Panc1 (cell line): ENCODE measurements around the gene PPP1R1B.

Experiments
- POLR2AphosphoS5 ChIP-seq: IDR thresholded peaks from 2 replicates; pipeline ENCODE4 v1.6.1; 2012; ENCODE audit warnings: mild to moderate bottlenecking, low read depth, low read length, moderate library complexity
- SIN3A ChIP-seq: IDR thresholded peaks from 2 replicates; pipeline ENCODE4 v1.6.1; 2012; ENCODE audit warnings: low read depth, mild to moderate bottlenecking, low read length, moderate library complexity, borderline replicate concordance; ENCODE audit not compliant: insufficient read depth
- TCF7L2 ChIP-seq: IDR thresholded peaks from 2 replicates; pipeline ENCODE4 v1.6.1; 2011; ENCODE audit warnings: mild to moderate bottlenecking, low read depth, low read length, inconsistent platforms
- TF ChIP-seq, protein P1 (sequence below): fragments of 450-650 bp; IDR thresholded peaks from 2 replicates; pipeline ENCODE4 v1.5.1; 2017; ENCODE audit warnings: mild to moderate bottlenecking
- TF ChIP-seq, protein P2 (sequence below), 2 experiments: IDR thresholded peaks; 2 replicates each; pipeline ENCODE4 v1.6.1; 2011 to 2012; ENCODE audit warnings: low read depth in 2 of 2, control low read depth in 1 of 2, low read length in 1 of 2, mild to moderate bottlenecking in 1 of 2, moderate library complexity in 1 of 2; ENCODE audit not compliant: insufficient read depth in 1 of 2

DNA sequence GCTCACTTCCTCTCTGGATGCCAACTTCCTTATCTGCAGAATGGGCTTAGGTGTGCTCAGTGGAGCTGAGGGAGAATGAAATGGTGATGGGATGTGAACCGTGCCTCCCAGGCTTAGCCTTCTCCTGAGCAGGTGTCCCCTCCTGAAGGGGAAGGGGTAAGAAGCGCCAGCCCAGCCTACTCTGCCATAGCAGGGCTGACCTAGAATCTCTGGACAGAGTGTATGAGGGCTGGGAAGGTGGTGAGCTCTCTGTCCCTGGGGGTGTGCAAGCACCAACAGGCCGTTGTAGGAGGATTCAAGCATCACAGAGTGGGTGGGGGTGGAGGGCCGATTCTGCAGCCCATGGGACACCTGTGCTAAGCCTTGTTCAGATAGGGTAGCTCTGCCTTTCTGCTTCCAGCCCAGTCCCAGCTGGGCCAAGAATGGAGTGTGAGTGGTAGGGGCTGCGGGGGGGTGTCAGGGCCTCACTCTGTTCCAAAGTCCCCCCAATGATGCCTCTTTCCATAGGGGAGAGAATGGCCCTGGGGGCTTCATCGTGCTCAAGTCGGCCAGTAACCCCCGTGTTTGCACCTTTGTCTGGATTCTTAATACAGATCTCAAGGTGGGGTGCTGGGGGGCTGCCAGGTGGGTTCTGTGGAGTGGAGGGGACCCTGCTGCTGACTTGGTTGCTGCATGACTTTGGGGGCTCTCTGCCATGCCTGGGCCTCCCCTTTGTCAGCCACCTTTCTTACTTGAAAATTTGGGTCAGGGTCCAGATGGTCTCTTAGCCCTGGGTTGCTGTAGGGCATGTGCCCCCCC is 35.2 kb downstream of the PPP1R1B start:
- TF ChIP-seq, protein P1, sequence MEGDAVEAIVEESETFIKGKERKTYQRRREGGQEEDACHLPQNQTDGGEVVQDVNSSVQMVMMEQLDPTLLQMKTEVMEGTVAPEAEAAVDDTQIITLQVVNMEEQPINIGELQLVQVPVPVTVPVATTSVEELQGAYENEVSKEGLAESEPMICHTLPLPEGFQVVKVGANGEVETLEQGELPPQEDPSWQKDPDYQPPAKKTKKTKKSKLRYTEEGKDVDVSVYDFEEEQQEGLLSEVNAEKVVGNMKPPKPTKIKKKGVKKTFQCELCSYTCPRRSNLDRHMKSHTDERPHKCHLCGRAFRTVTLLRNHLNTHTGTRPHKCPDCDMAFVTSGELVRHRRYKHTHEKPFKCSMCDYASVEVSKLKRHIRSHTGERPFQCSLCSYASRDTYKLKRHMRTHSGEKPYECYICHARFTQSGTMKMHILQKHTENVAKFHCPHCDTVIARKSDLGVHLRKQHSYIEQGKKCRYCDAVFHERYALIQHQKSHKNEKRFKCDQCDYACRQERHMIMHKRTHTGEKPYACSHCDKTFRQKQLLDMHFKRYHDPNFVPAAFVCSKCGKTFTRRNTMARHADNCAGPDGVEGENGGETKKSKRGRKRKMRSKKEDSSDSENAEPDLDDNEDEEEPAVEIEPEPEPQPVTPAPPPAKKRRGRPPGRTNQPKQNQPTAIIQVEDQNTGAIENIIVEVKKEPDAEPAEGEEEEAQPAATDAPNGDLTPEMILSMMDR, result no peak
- TF ChIP-seq, protein P2, sequence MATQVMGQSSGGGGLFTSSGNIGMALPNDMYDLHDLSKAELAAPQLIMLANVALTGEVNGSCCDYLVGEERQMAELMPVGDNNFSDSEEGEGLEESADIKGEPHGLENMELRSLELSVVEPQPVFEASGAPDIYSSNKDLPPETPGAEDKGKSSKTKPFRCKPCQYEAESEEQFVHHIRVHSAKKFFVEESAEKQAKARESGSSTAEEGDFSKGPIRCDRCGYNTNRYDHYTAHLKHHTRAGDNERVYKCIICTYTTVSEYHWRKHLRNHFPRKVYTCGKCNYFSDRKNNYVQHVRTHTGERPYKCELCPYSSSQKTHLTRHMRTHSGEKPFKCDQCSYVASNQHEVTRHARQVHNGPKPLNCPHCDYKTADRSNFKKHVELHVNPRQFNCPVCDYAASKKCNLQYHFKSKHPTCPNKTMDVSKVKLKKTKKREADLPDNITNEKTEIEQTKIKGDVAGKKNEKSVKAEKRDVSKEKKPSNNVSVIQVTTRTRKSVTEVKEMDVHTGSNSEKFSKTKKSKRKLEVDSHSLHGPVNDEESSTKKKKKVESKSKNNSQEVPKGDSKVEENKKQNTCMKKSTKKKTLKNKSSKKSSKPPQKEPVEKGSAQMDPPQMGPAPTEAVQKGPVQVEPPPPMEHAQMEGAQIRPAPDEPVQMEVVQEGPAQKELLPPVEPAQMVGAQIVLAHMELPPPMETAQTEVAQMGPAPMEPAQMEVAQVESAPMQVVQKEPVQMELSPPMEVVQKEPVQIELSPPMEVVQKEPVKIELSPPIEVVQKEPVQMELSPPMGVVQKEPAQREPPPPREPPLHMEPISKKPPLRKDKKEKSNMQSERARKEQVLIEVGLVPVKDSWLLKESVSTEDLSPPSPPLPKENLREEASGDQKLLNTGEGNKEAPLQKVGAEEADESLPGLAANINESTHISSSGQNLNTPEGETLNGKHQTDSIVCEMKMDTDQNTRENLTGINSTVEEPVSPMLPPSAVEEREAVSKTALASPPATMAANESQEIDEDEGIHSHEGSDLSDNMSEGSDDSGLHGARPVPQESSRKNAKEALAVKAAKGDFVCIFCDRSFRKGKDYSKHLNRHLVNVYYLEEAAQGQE (IDR thresholded peaks at IDR 0.05; ENCODE audit: insufficient read depth in 1 of 2, low read depth in 2 of 2, low read length in 1 of 2), result no peak
- TF ChIP-seq POLR2AphosphoS5, result no peak
- TF ChIP-seq SIN3A, result no peak
- TF ChIP-seq TCF7L2, result no peak
